OCI-LY3 (cell line): ENCODE measurements around the gene APBA1.

ENCODE experiments used
- H2AFZ ChIP-seq: fragments of 200-600, 300-600 bp; shearing (Covaris generic); 2 replicates; pipeline ENCODE4 v1.6.0; 2014; ENCODE audit warnings: antibody characterized with exemption, low read depth, low read length
- H3K27ac ChIP-seq: fragments of 200-600, 300-600 bp; sonication (generic); 2 replicates; pipeline ENCODE4 v1.5.1; 2014; ENCODE audit warnings: mild to moderate bottlenecking, low read length, moderate library complexity, mixed read lengths
- H3K27me3 ChIP-seq: fragments of 200-600, 300-600 bp; sonication (generic); 2 replicates; pipeline ENCODE4 v1.6.1; 2014; ENCODE audit warnings: low read depth, low read length, mixed read lengths
- H3K36me3 ChIP-seq: fragments of 200-600, 300-600 bp; sonication (generic); replicated peaks from 2 replicates; pipeline ENCODE3; 2014; ENCODE audit warnings: low read depth, low read length, mixed read lengths
- H3K4me1 ChIP-seq: fragments of 300-600, 200-600 bp; sonication (generic); 2 replicates; pipeline ENCODE4 v1.6.1; 2014; ENCODE audit warnings: low read length, mixed read lengths
- H3K4me2 ChIP-seq: fragments of 200-600, 300-600 bp; sonication (generic); 2 replicates; pipeline ENCODE4 v1.6.1; 2014; ENCODE audit warnings: low read length, mixed read lengths
- H3K4me3 ChIP-seq: fragments of 300-600, 200-600 bp; sonication (generic); 2 replicates; pipeline ENCODE4 v1.5.1; 2014; ENCODE audit warnings: antibody characterized with exemption, mild to moderate bottlenecking, low read length, moderate library complexity
- H3K79me2 ChIP-seq: fragments of 300-600, 200-600 bp; shearing (Covaris generic); 2 replicates; pipeline ENCODE4 v1.6.1; 2014; ENCODE audit warnings: mild to moderate bottlenecking, low read length, mixed read lengths
- H3K9ac ChIP-seq: fragments of 300-600, 200-600 bp; shearing (Covaris generic); 2 replicates; pipeline ENCODE4 v1.6.0; 2014; ENCODE audit warnings: mild to moderate bottlenecking, low read length, moderate library complexity
- H3K9me3 ChIP-seq: fragments of 200-600, 300-600 bp; shearing (Covaris generic); 2 replicates; pipeline ENCODE4 v1.6.1; 2014; ENCODE audit warnings: low read length, mixed read lengths; ENCODE audit not compliant: insufficient read depth
- H4K20me1 ChIP-seq: fragments of 200-600, 300-600 bp; sonication (generic); 2 replicates; pipeline ENCODE4 v1.6.1; 2016; ENCODE audit warnings: low read length, mixed read lengths; ENCODE audit not compliant: insufficient read depth
- CTCF ChIP-seq: fragments of 200-600, 300-600 bp; sonication (generic); IDR thresholded peaks from 2 replicates; pipeline ENCODE4 v1.5.1; 2014; ENCODE audit warnings: antibody characterized with exemption, low read length, low read depth
- EZH2phosphoT487 ChIP-seq: fragments of 200-600 bp; shearing (Covaris generic); IDR thresholded peaks from 2 replicates; pipeline ENCODE4 v1.6.1; 2018; ENCODE audit warnings: antibody characterized with exemption, mixed run types, low read depth

APBA1 gene

GRCh38 chr9:69463497-69464068 lies 208.6 kb downstream of the APBA1 start:
- H3K36me3 ChIP-seq: no peaks in the 10 kb centered on the region
- no peak overlapping the region for H3K4me3 ChIP-seq
- peaks cover 22% of the 10 kb centered on the region for H3K27me3 ChIP-seq
- H3K79me2 ChIP-seq: no peaks in the 10 kb centered on the region
- TF ChIP-seq CTCF: no peak
- TF ChIP-seq EZH2phosphoT487: no peak
- no peaks in the 10 kb centered on the region for H3K9me3 ChIP-seq
- H3K4me1 ChIP-seq: no peaks in the 10 kb centered on the region
- no peak overlapping the region for H3K9ac ChIP-seq
- no peak overlapping the region for H2AFZ ChIP-seq
- H3K4me2 ChIP-seq: no peak overlapping the region
- no peaks in the 10 kb centered on the region for H4K20me1 ChIP-seq
- no peak overlapping the region for H3K27ac ChIP-seq

GRCh38 chr9:69462394-69462793 lies 209.8 kb downstream of the APBA1 start:
- no peak overlapping the region for H3K27ac ChIP-seq
- no peaks in the 10 kb centered on the region for H3K9me3 ChIP-seq
- H3K9ac ChIP-seq: no peak overlapping the region
- no peak overlapping the region for H2AFZ ChIP-seq
- H3K4me3 ChIP-seq: no peak overlapping the region
- H3K4me1 ChIP-seq: no peaks in the 10 kb centered on the region
- no peak overlapping the region for H3K4me2 ChIP-seq
- peaks cover 33% of the 10 kb centered on the region for H3K27me3 ChIP-seq
- H3K36me3 ChIP-seq: no peaks in the 10 kb centered on the region
- no peaks in the 10 kb centered on the region for H4K20me1 ChIP-seq
- TF ChIP-seq EZH2phosphoT487 (no peak), CTCF (no peak)
- H3K79me2 ChIP-seq: no peaks in the 10 kb centered on the region

GRCh38 chr9:69461103-69461887 lies 210.9 kb downstream of the APBA1 start:
- Histone ChIP-seq H3K27ac (no peak overlapping the region), H4K20me1 (no peaks in the 10 kb centered on the region), H2AFZ (no peak overlapping the region), H3K4me1 (no peaks in the 10 kb centered on the region), H3K27me3 (peaks cover 40% of the 10 kb centered on the region), H3K36me3 (no peaks in the 10 kb centered on the region), H3K4me2 (no peak overlapping the region), H3K4me3 (no peak overlapping the region), H3K79me2 (no peaks in the 10 kb centered on the region), H3K9ac (no peak overlapping the region), H3K9me3 (no peaks in the 10 kb centered on the region)
- no peak for TF ChIP-seq EZH2phosphoT487
- TF ChIP-seq CTCF: no peak

GRCh38 chr9:69460012-69460411 lies 212.2 kb downstream of the APBA1 start:
- TF ChIP-seq EZH2phosphoT487 (no peak), CTCF (no peak)
- Histone ChIP-seq H3K27me3 (peaks cover 43% of the 10 kb centered on the region), H3K4me1 (no peaks in the 10 kb centered on the region), H3K27ac (no peak overlapping the region), H2AFZ (no peak overlapping the region), H3K4me3 (no peak overlapping the region), H4K20me1 (no peaks in the 10 kb centered on the region), H3K9me3 (no peaks in the 10 kb centered on the region), H3K4me2 (no peak overlapping the region), H3K36me3 (no peaks in the 10 kb centered on the region), H3K79me2 (no peaks in the 10 kb centered on the region), H3K9ac (no peak overlapping the region)
